ENCODE measurements around the gene MXI1.

The MXI1 gene

GRCh38 chr10:110216240-110216639, 8.8 kb downstream of the MXI1 start:
- no peak for DNase-seq (ENCODE audit: low spot score)

- DNase-seq (ENCODE audit: low spot score), result no peak
Measured at GRCh38 chr10:110216942-110217661, 9.7 kb downstream of the MXI1 start.

GRCh38 chr10:110217662-110218008, 10.2 kb downstream of the MXI1 start:
- no peak for DNase-seq (ENCODE audit: low spot score)

GRCh38 chr10:110218632-110219031, 11.2 kb downstream of the MXI1 start:
- DNase-seq (ENCODE audit: low spot score), result no peak

- DNase-seq (ENCODE audit: low spot score), result no peak
Measured at GRCh38 chr10:110219884-110220283, 12.5 kb downstream of the MXI1 start.

- no peak for DNase-seq (ENCODE audit: low spot score)
Measured at GRCh38 chr10:110220398-110220797, 13.0 kb downstream of the MXI1 start.

GRCh38 chr10:110221044-110221720, 13.8 kb downstream of the MXI1 start:
- DNase-seq (ENCODE audit: low spot score), result no peak

GRCh38 chr10:110221721-110222261, 14.4 kb downstream of the MXI1 start:
- DNase-seq (ENCODE audit: low spot score), result peak; percentile 84

GRCh38 chr10:110222641-110223297, 15.4 kb downstream of the MXI1 start:
- DNase-seq (ENCODE audit: low spot score), result no peak

GRCh38 chr10:110223298-110223925, 16.0 kb downstream of the MXI1 start:
- no peak for DNase-seq (ENCODE audit: low spot score)

GRCh38 chr10:110224992-110225391, 17.6 kb downstream of the MXI1 start:
- no peak for DNase-seq (ENCODE audit: low spot score)

- no peak for DNase-seq (ENCODE audit: low spot score)
Measured at GRCh38 chr10:110225441-110225755, 18.0 kb downstream of the MXI1 start.

GRCh38 chr10:110225756-110226542, 18.5 kb downstream of the MXI1 start:
- peak; percentile 90 for DNase-seq (ENCODE audit: low spot score)

GRCh38 chr10:110226543-110226925, 19.1 kb downstream of the MXI1 start:
- DNase-seq (ENCODE audit: low spot score), result peak; percentile 81

GRCh38 chr10:110226926-110227641, 19.7 kb downstream of the MXI1 start:
- DNase-seq (ENCODE audit: low spot score), result no peak

GRCh38 chr10:110228066-110228465, 20.7 kb downstream of the MXI1 start:
- no peak for DNase-seq (ENCODE audit: low spot score)

- DNase-seq (ENCODE audit: low spot score), result no peak
Measured at GRCh38 chr10:110229155-110229554, 21.8 kb downstream of the MXI1 start.

- no peak for DNase-seq (ENCODE audit: low spot score)
Measured at GRCh38 chr10:110233846-110234245, 26.4 kb downstream of the MXI1 start.

- no peak for DNase-seq (ENCODE audit: low spot score)
Measured at GRCh38 chr10:110237894-110238480, 30.6 kb downstream of the MXI1 start.

GRCh38 chr10:110239892-110240291, 32.5 kb downstream of the MXI1 start:
- DNase-seq (ENCODE audit: low spot score), result no peak

- DNase-seq (ENCODE audit: low spot score), result no peak
Measured at GRCh38 chr10:110241407-110241806, 34.0 kb downstream of the MXI1 start.
